IMR-90 (cell line): Measurements from ENCODE around the gene BBS1. TPM values are rescaled to one million over a fixed set of nuclear protein-coding genes. Genes with fewer than 3 reads are reported as not detected.

ENCODE experiments used
- ATAC-seq: fragments of 200-7000 bp; cut with Tn5 transposase; 2 replicates; pipeline ENCODE4 v1.9.1; 2020; ENCODE audit warnings: low read depth, mild to moderate bottlenecking, moderate library complexity
- BruUV-seq: library from RNA; stranded (reverse); fragments of 400-500 nt; replicated peaks from 2 replicates; lab custom pipeline; 2021; lab: Mats Ljungman, UMichigan
- CTCF ChIA-PET: fragments of 300-600 bp; formaldehyde crosslinking; extraction: SDS; loops from one replicate; lab custom pipeline; 2021; ENCODE audit warnings: antibody characterized with exemption; lab: Yijun Ruan, JAX
- POLR2A ChIA-PET: fragments of 300-600 bp; sonication (Branson Sonifier 250); formaldehyde crosslinking; loops from one replicate; lab custom pipeline; 2022; ENCODE audit warnings: antibody characterized with exemption; ENCODE audit not compliant: unreplicated experiment; lab: Charles Lee
- DNase-seq: peaks from one replicate; pipeline ENCODE4 v3.0.0; 2013
- H2AFZ ChIP-seq: replicated peaks from 2 replicates; pipeline ENCODE3; 2013; ENCODE audit warnings: low read length, mild to moderate bottlenecking; ENCODE audit not compliant: poor library complexity
- H2AK5ac ChIP-seq: 2 replicates; pipeline ENCODE4 v1.6.1; 2013; ENCODE audit warnings: low read depth, low read length, inconsistent platforms
- H2AK9ac ChIP-seq: replicated peaks from 2 replicates; pipeline ENCODE3; 2013; ENCODE audit warnings: mild to moderate bottlenecking, low read depth, low read length, moderate library complexity; ENCODE audit not compliant: poor library complexity
- H2BK120ac ChIP-seq: 2 replicates; pipeline ENCODE4 v1.6.1; 2013; ENCODE audit warnings: low read depth, low read length, inconsistent platforms
- H2BK15ac ChIP-seq: 3 replicates; pipeline ENCODE4 v1.6.1; 2013; ENCODE audit warnings: low read depth, low read length, inconsistent platforms
- H2BK20ac ChIP-seq: 2 replicates; pipeline ENCODE4 v1.6.1; 2013; ENCODE audit warnings: low read depth, mild to moderate bottlenecking, inconsistent platforms, low read length, moderate library complexity
- H2BK5ac ChIP-seq: 2 replicates; pipeline ENCODE4 v1.6.1; 2013; ENCODE audit warnings: mild to moderate bottlenecking, low read depth, low read length, inconsistent platforms; ENCODE audit not compliant: poor library complexity, severe bottlenecking
- H3K14ac ChIP-seq: replicated peaks from 2 replicates; pipeline ENCODE4 v1.6.1; 2013; ENCODE audit warnings: low read depth, low read length, inconsistent platforms
- H3K18ac ChIP-seq: 2 replicates; pipeline ENCODE4 v1.6.1; 2013; ENCODE audit warnings: low read depth, low read length, control low read depth
- H3K23ac ChIP-seq: 2 replicates; pipeline ENCODE4 v1.6.1; 2013; ENCODE audit warnings: low read depth, low read length, inconsistent platforms
- H3K27ac ChIP-seq: 2 replicates; pipeline ENCODE4 v1.5.1; 2013; ENCODE audit warnings: mild to moderate bottlenecking, control low read depth, low read length; ENCODE audit not compliant: insufficient read depth
- H3K27me3 ChIP-seq: 2 replicates; pipeline ENCODE4 v1.6.1; 2013; ENCODE audit warnings: low read length; ENCODE audit not compliant: control insufficient read depth, insufficient read depth
- H3K36me3 ChIP-seq: 2 replicates; pipeline ENCODE4 v1.6.1; 2013; ENCODE audit warnings: low read length, mixed read lengths; ENCODE audit not compliant: control insufficient read depth, insufficient read depth
- H3K4ac ChIP-seq: 2 replicates; pipeline ENCODE4 v1.6.1; 2013; ENCODE audit warnings: low read depth, low read length, inconsistent platforms
- H3K4me1 ChIP-seq: 2 replicates; pipeline ENCODE4 v1.6.1; 2013; ENCODE audit warnings: low read length, mixed read lengths; ENCODE audit not compliant: control insufficient read depth, insufficient read depth
- H3K4me2 ChIP-seq: 2 replicates; pipeline ENCODE4 v1.6.1; 2013; ENCODE audit warnings: low read depth, mild to moderate bottlenecking, control low read depth, low read length, moderate library complexity
- H3K4me3 ChIP-seq: 2 replicates; pipeline ENCODE4 v1.5.1; 2013; ENCODE audit warnings: low read depth, mild to moderate bottlenecking, control low read depth, low read length, moderate library complexity; ENCODE audit not compliant: insufficient read depth
- H3K56ac ChIP-seq: 2 replicates; pipeline ENCODE4 v1.6.1; 2013; ENCODE audit warnings: low read length, inconsistent platforms; ENCODE audit not compliant: insufficient read depth; ENCODE audit errors: extremely low read depth
- H3K79me1 ChIP-seq, 2 experiments: 2 replicates each; pipeline ENCODE4 v1.6.1; 2013; ENCODE audit warnings: low read length in 2 of 2, inconsistent platforms in 1 of 2, low read depth in 1 of 2
- H3K9ac ChIP-seq: 2 replicates; pipeline ENCODE4 v1.6.1; 2013; ENCODE audit warnings: low read depth, low read length, control low read depth
- H3K9me1 ChIP-seq: 2 replicates; pipeline ENCODE4 v1.6.1; 2013; ENCODE audit warnings: low read length, inconsistent platforms; ENCODE audit not compliant: insufficient read depth
- H3K9me3 ChIP-seq: 2 replicates; pipeline ENCODE4 v1.6.1; 2013; ENCODE audit warnings: low read length; ENCODE audit not compliant: control insufficient read depth, insufficient read depth
- H4K20me1 ChIP-seq: 2 replicates; pipeline ENCODE4 v1.6.1; 2013; ENCODE audit warnings: low read length, inconsistent platforms; ENCODE audit not compliant: insufficient read depth
- H4K5ac ChIP-seq: 2 replicates; pipeline ENCODE4 v1.6.1; 2013; ENCODE audit warnings: mild to moderate bottlenecking, low read depth, low read length, control low read depth
- H4K8ac ChIP-seq, 2 experiments: 2 replicates each; pipeline ENCODE4 v1.6.1; 2013; ENCODE audit warnings: low read depth in 2 of 2, low read length in 2 of 2, control low read depth in 1 of 2, inconsistent platforms in 1 of 2
- H4K91ac ChIP-seq: 2 replicates; pipeline ENCODE4 v1.6.1; 2013; ENCODE audit warnings: low read depth, low read length, inconsistent platforms; ENCODE audit not compliant: insufficient read depth
- MXI1 ChIP-seq: IDR thresholded peaks from 2 replicates; pipeline ENCODE4 v1.6.1; 2012; ENCODE audit warnings: low read depth, mild to moderate bottlenecking, low read length, moderate library complexity, borderline replicate concordance
- WGBS, 2 experiments: methylation state at CpG; one replicate each; pipeline versions ENCODE4 v1.1.5 to v1.1.7; 2013; ENCODE audit warnings: missing lambda C conversion rate in 2 of 2; ENCODE audit not compliant: insufficient read length in 1 of 2; ENCODE audit errors: extremely low coverage in 2 of 2; 5-methylcytosine and 5-hydroxymethylcytosine counted together
- dilution Hi-C: fragments of 300-500 bp; cut with HindIII; formaldehyde crosslinking; loops from one replicate; pipeline ENCODE4 v1.14.3; 2018; ENCODE audit warnings: low sequenced_read_pairs; ENCODE audit not compliant: unreplicated experiment
- in situ Hi-C: fragments of 300-500 bp; cut with MboI; formaldehyde crosslinking; loops from 3 replicates; pipeline ENCODE4 v1.14.3; 2019; ENCODE audit warnings: low sequenced_read_pairs, inconsistent platforms, mixed read lengths
- intact Hi-C: fragments of 100-400 bp; cut with micrococcal nuclease; formaldehyde crosslinking; loops from 2 replicates; pipeline ENCODE4 v1.10.0; 2022
- polyA plus RNA-seq, 3 experiments: library from polyadenylated mRNA; depleted of rRNA; stranded (reverse); fragments of >200 nt; gene quantifications; 2 replicates each; pipeline ENCODE4 v1.2.3, GENCODE V29; 2012; ENCODE audit warnings: low replicate concordance in 1 of 3
- total RNA-seq: library from RNA; depleted of rRNA; stranded (reverse); fragments of >200 nt; gene quantifications from 2 replicates; pipeline ENCODE4 v1.2.3, GENCODE V29; 2012

BBS1 gene
- total and polyA plus RNA-seq, 2 of the 4 experiments (the other 2 are of a cell fraction), result 16.5 to 20.6 TPM

GRCh38 chr11:66468691-66469090 is 41.7 kb upstream of the BBS1 start:
- in situ Hi-C loops, result no loop called here
- no peak overlapping the region for H2BK5ac ChIP-seq
- no peak overlapping the region for H2AK9ac ChIP-seq
- no peak overlapping the region for H3K4me3 ChIP-seq
- no peak overlapping the region for H4K5ac ChIP-seq
- H4K8ac ChIP-seq, result no peak overlapping the region
- H3K9ac ChIP-seq, result no peak overlapping the region
- peaks cover 22% of the 10 kb centered on the region for H3K36me3 ChIP-seq
- CTCF ChIA-PET, result interaction anchor here (0.6 to 0.8 kb wide), 2 partner anchors 8 to 30 kb away, joined by 3 to 4 read pairs; partner anchors contain the start of gene MRPL11
- no peak overlapping the region for H4K91ac ChIP-seq
- H3K4ac ChIP-seq, result no peak overlapping the region
- H3K14ac ChIP-seq, result no peak overlapping the region
- POLR2A ChIA-PET, result interaction anchor here (0.6 kb wide), 1 partner anchor 12 kb away, joined by 3 read pairs; no protein-coding TSS in a partner anchor
- peaks cover 20 to 27% of the 10 kb centered on the region in 2 experiments for H3K79me1 ChIP-seq
- H2BK20ac ChIP-seq, result no peak overlapping the region
- H3K27ac ChIP-seq, result no peak overlapping the region
- peaks cover 8% of the 10 kb centered on the region for H3K9me1 ChIP-seq
- TF ChIP-seq MXI1, result no peak
- no peak overlapping the region for H2BK15ac ChIP-seq
- DNase-seq (no peak), ATAC-seq (no peak)
- H3K56ac ChIP-seq, result no peak overlapping the region
- no peaks in the 10 kb centered on the region for H3K9me3 ChIP-seq
- no peak overlapping the region for H2BK120ac ChIP-seq
- no CpG with 5 or more reads among the region's 6 CpGs for WGBS, 2 experiments
- H3K4me1 ChIP-seq, result peaks cover 8% of the 10 kb centered on the region; the same call in 1 of the 2 replicates
- H3K18ac ChIP-seq, result no peak overlapping the region
- dilution Hi-C loops, result no loop called here
- H4K20me1 ChIP-seq, result no peaks in the 10 kb centered on the region; the same call in 1 of the 2 replicates
- 0 out of 2 replicates have a peak overlapping the region, but pooled peaks have one; percentile 14 for H3K23ac ChIP-seq
- H2AFZ ChIP-seq, result no peak overlapping the region
- no peak overlapping the region for H3K4me2 ChIP-seq
- no peak overlapping the region for H2AK5ac ChIP-seq
- BruUV-seq, result no TSS peak
- H3K27me3 ChIP-seq, result no peaks in the 10 kb centered on the region
- intact Hi-C loops, result no loop called here
